MM.1S (cell line): ENCODE results near the gene SYT17.

Experiments used
- DNase-seq: peaks from one replicate; pipeline ENCODE4 v3.0.0-alpha.2; 2015
- H2AFZ ChIP-seq: fragments of 300-600 bp; sonication (generic); 2 replicates; pipeline ENCODE4 v1.6.0; 2016; ENCODE audit warnings: antibody characterized with exemption, low read length
- H3F3A ChIP-seq: fragments of 300-600 bp; sonication (generic); 2 replicates; pipeline ENCODE4 v1.6.1; 2016; ENCODE audit warnings: mild to moderate bottlenecking, antibody characterized with exemption, low read length, moderate library complexity, mixed read lengths; ENCODE audit not compliant: insufficient read depth
- H3K27ac ChIP-seq: fragments of 300-600 bp; sonication (generic); 2 replicates; pipeline ENCODE4 v1.5.1; 2016; ENCODE audit warnings: mild to moderate bottlenecking, low read length
- H3K27me3 ChIP-seq: fragments of 300-600 bp; sonication (generic); replicated peaks from 2 replicates; pipeline ENCODE4 v1.6.0; 2016; ENCODE audit warnings: low read length; ENCODE audit not compliant: insufficient read depth
- H3K36me3 ChIP-seq: fragments of 300-600 bp; sonication (generic); replicated peaks from 2 replicates; pipeline ENCODE4 v1.6.1; 2016; ENCODE audit warnings: mild to moderate bottlenecking, low read length, mixed read lengths; ENCODE audit not compliant: insufficient read depth
- H3K4me1 ChIP-seq: fragments of 300-600 bp; sonication (generic); 2 replicates; pipeline ENCODE4 v1.6.1; 2016; ENCODE audit warnings: low read length, mixed read lengths
- H3K4me2 ChIP-seq: fragments of 300-600 bp; sonication (generic); 2 replicates; pipeline ENCODE4 v1.6.0; 2016; ENCODE audit warnings: low read depth, low read length
- H3K4me3 ChIP-seq: fragments of 300-600 bp; sonication (generic); 2 replicates; pipeline ENCODE4 v1.5.1; 2016; ENCODE audit warnings: low read length, mixed read lengths
- H3K79me2 ChIP-seq: fragments of 300-600 bp; sonication (generic); 2 replicates; pipeline ENCODE4 v1.6.1; 2016; ENCODE audit warnings: mixed run types, low read length, mixed read lengths
- H3K9ac ChIP-seq: fragments of 300-600 bp; sonication (generic); 2 replicates; pipeline ENCODE4 v1.6.1; 2016; ENCODE audit warnings: low read length, mixed read lengths
- H3K9me2 ChIP-seq: fragments of 300-600 bp; sonication (generic); replicated peaks from 2 replicates; pipeline ENCODE4 v1.6.1; 2016; ENCODE audit warnings: mild to moderate bottlenecking, low read length, mixed read lengths; ENCODE audit not compliant: insufficient read depth
- H3K9me3 ChIP-seq: fragments of 300-600 bp; sonication (generic); replicated peaks from 2 replicates; pipeline ENCODE4 v1.6.1; 2016; ENCODE audit warnings: mild to moderate bottlenecking, low read length, mixed read lengths; ENCODE audit not compliant: insufficient read depth
- H4K20me1 ChIP-seq: fragments of 300-600 bp; sonication (generic); 2 replicates; pipeline ENCODE4 v1.6.1; 2016; ENCODE audit warnings: mild to moderate bottlenecking, low read length, moderate library complexity, mixed read lengths; ENCODE audit not compliant: insufficient read depth
- EZH2 ChIP-seq: fragments of 300-600 bp; sonication (generic); optimal IDR thresholded peaks from 2 replicates; pipeline ENCODE3; 2017; ENCODE audit warnings: low read depth, mild to moderate bottlenecking, antibody characterized with exemption, low read length, mixed read lengths
- EZH2phosphoT487 ChIP-seq: fragments of 300-600 bp; sonication (generic); IDR thresholded peaks from 2 replicates; pipeline ENCODE4 v1.6.1; 2018; ENCODE audit warnings: antibody characterized with exemption, low read length
- TF ChIP-seq, protein P1 (sequence below): fragments of 300-600 bp; sonication (generic); IDR thresholded peaks from 2 replicates; pipeline ENCODE4 v1.5.1; 2016; ENCODE audit warnings: antibody characterized with exemption, low read length, mixed read lengths

SYT17 gene

GRCh38 chr16:19232988-19233387 is 64.9 kb downstream of the SYT17 start:
- Histone ChIP-seq H3F3A (no peaks in the 10 kb centered on the region), H3K36me3 (no peaks in the 10 kb centered on the region), H3K9me3 (no peaks in the 10 kb centered on the region), H3K4me1 (no peaks in the 10 kb centered on the region), H3K79me2 (no peaks in the 10 kb centered on the region), H3K27me3 (no peaks in the 10 kb centered on the region), H3K9me2 (no peaks in the 10 kb centered on the region), H4K20me1 (no peaks in the 10 kb centered on the region), H3K27ac (no peak overlapping the region), H3K4me2 (no peak overlapping the region), H3K4me3 (no peak overlapping the region), H3K9ac (no peak overlapping the region), H2AFZ (no peak overlapping the region)
- DNase-seq: no peak
- TF ChIP-seq EZH2phosphoT487: no peak
- TF ChIP-seq, protein P1, sequence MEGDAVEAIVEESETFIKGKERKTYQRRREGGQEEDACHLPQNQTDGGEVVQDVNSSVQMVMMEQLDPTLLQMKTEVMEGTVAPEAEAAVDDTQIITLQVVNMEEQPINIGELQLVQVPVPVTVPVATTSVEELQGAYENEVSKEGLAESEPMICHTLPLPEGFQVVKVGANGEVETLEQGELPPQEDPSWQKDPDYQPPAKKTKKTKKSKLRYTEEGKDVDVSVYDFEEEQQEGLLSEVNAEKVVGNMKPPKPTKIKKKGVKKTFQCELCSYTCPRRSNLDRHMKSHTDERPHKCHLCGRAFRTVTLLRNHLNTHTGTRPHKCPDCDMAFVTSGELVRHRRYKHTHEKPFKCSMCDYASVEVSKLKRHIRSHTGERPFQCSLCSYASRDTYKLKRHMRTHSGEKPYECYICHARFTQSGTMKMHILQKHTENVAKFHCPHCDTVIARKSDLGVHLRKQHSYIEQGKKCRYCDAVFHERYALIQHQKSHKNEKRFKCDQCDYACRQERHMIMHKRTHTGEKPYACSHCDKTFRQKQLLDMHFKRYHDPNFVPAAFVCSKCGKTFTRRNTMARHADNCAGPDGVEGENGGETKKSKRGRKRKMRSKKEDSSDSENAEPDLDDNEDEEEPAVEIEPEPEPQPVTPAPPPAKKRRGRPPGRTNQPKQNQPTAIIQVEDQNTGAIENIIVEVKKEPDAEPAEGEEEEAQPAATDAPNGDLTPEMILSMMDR: no peak
- no peak for TF ChIP-seq EZH2

GRCh38 chr16:19235478-19235877 is 67.4 kb downstream of the SYT17 start:
- no peak for TF ChIP-seq EZH2phosphoT487
- TF ChIP-seq, protein P1: no peak
- no peak for TF ChIP-seq EZH2
- no peaks in the 10 kb centered on the region for H3K4me1 ChIP-seq
- no peaks in the 10 kb centered on the region for H4K20me1 ChIP-seq
- no peaks in the 10 kb centered on the region for H3F3A ChIP-seq
- H2AFZ ChIP-seq: no peak overlapping the region
- H3K27me3 ChIP-seq: no peaks in the 10 kb centered on the region
- H3K9me3 ChIP-seq: no peaks in the 10 kb centered on the region
- H3K79me2 ChIP-seq: no peaks in the 10 kb centered on the region
- no peak overlapping the region for H3K27ac ChIP-seq
- H3K4me2 ChIP-seq: no peak overlapping the region
- no peak overlapping the region for H3K4me3 ChIP-seq
- no peak overlapping the region for H3K9ac ChIP-seq
- H3K9me2 ChIP-seq: no peaks in the 10 kb centered on the region
- DNase-seq: no peak
- no peaks in the 10 kb centered on the region for H3K36me3 ChIP-seq

- TF ChIP-seq, protein P1: no peak
- TF ChIP-seq EZH2phosphoT487: no peak
- TF ChIP-seq EZH2: no peak
- Histone ChIP-seq H3K4me2 (no peak overlapping the region), H3F3A (no peaks in the 10 kb centered on the region), H3K9me2 (no peaks in the 10 kb centered on the region), H3K27me3 (no peaks in the 10 kb centered on the region), H3K27ac (no peak overlapping the region), H3K4me1 (no peaks in the 10 kb centered on the region), H2AFZ (no peak overlapping the region), H3K9ac (no peak overlapping the region), H3K9me3 (no peaks in the 10 kb centered on the region), H3K4me3 (no peak overlapping the region), H3K79me2 (no peaks in the 10 kb centered on the region), H4K20me1 (no peaks in the 10 kb centered on the region), H3K36me3 (no peaks in the 10 kb centered on the region)
- DNase-seq: no peak
Measured at GRCh38 chr16:19235886-19236285, 67.8 kb downstream of the SYT17 start.
